Liver (tissue), 3 donors: ENCODE measurements around the gene PPP4R2.

ENCODE experiments used
- GABPA ChIP-seq, 2 donors: IDR thresholded peaks in 1 of 2; conservative IDR thresholded peaks in 1 of 2; 2 replicates each; pipeline ENCODE4 v1.6.1; 2016; ENCODE audit warnings: antibody characterized with exemption in 2 of 2, mild to moderate bottlenecking in 1 of 2, moderate library complexity in 1 of 2
- TF ChIP-seq, protein P1 (sequence below): IDR thresholded peaks from 2 replicates; pipeline ENCODE4 v1.6.1; 2016; ENCODE audit warnings: antibody characterized with exemption
- TF ChIP-seq, protein P2 (sequence below): fragments of 150-350 bp; IDR thresholded peaks from 2 replicates; pipeline ENCODE4 v1.5.1; 2017; ENCODE audit warnings: improper control_type of control experiment, low read depth, low read length; ENCODE audit not compliant: missing input control
- donor health status: healthy.
- donor health status: healthy.

DNA sequence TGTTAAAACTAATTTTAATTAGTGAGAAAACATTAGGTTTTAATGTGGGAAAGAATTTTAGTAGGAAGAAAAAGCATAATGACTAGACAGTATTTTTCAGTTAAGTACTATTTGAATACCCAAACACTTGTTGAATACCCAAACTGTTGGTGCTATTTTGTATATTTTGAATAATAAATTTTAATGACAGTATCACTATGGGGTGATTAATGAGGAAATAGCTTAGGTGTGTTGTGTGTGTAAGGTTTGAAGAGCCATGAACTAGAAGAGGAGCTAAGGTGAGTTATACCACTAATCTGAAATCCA is 60.2 kb downstream of the PPP4R2 start:
- TF ChIP-seq, protein P1, sequence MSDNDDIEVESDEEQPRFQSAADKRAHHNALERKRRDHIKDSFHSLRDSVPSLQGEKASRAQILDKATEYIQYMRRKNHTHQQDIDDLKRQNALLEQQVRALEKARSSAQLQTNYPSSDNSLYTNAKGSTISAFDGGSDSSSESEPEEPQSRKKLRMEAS: no peak
- TF ChIP-seq, protein P2, sequence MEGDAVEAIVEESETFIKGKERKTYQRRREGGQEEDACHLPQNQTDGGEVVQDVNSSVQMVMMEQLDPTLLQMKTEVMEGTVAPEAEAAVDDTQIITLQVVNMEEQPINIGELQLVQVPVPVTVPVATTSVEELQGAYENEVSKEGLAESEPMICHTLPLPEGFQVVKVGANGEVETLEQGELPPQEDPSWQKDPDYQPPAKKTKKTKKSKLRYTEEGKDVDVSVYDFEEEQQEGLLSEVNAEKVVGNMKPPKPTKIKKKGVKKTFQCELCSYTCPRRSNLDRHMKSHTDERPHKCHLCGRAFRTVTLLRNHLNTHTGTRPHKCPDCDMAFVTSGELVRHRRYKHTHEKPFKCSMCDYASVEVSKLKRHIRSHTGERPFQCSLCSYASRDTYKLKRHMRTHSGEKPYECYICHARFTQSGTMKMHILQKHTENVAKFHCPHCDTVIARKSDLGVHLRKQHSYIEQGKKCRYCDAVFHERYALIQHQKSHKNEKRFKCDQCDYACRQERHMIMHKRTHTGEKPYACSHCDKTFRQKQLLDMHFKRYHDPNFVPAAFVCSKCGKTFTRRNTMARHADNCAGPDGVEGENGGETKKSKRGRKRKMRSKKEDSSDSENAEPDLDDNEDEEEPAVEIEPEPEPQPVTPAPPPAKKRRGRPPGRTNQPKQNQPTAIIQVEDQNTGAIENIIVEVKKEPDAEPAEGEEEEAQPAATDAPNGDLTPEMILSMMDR: no peak
- no peak for TF ChIP-seq GABPA (IDR thresholded peaks at IDR 0.05 in 1 of 2, conservative IDR thresholded peaks at IDR 0.05 in 1 of 2)
